ENCODE results near the gene IL32. TPM values are rescaled to one million over a fixed set of nuclear protein-coding genes. Genes with fewer than 3 reads are reported as not detected.
A peak's percentile ranks its signal among the peaks of the same experiment; 100 is the strongest.

IL32 gene, protein sequence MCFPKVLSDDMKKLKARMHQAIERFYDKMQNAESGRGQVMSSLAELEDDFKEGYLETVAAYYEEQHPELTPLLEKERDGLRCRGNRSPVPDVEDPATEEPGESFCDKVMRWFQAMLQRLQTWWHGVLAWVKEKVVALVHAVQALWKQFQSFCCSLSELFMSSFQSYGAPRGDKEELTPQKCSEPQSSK
- total RNA-seq, result 1,000 to 10,000 TPM; 2,504 to 2,532 TPM

DNA sequence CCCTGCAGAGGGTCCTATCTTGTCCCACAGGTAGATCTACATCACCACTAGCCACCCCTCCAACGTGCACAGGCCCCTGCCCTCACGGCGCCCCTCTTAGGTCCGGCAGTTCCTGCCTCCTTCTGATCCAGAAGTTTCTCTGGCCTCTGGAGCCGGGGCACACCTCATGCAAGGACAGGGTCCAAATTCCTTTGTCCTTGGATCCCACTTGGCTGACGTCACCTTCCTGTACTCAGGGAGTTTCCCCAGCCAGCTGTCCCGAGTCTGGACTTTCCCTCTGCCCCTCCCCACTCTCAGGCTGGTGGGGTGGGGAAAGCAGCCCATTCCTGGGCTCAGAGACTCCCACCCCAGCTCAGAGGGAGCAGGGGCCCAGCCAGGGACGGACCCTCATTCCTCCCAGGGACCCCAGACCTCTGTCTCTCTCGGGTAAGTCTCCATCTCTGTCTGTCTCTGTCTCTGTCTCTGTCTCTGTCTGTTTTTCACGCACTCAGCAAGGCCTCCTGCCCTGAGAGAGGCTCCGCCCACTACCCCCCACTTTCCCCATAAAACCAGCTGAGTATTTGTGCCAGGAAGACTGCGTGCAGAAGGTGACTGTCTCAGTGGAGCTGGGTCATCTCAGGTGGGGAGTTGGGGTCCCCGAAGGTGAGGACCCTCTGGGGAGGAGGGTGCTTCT is at the start of gene IL32:
Gene IL32 (plus strand): TSS at position 572 of the 673 bp plus-strand sequence. CDS start 172 bp downstream, outside the sequence.
- intact Hi-C loops (cut with micrococcal nuclease), result loop anchor here (1.0 kb wide), 1 partner anchor 10 kb away; no protein-coding TSS in a partner anchor
- Mint-ChIP-seq H3K4me1 (ENCODE audit: low read depth) (peaks cover 67% of the 10 kb centered on the region), H3K9me3 (no peaks in the 10 kb centered on the region), H3K36me3 (peaks cover 46% of the 10 kb centered on the region), H3K27ac (peak within 1 kb of the TSS; percentile 100), H3K27me3 (peaks cover 4% of the 10 kb centered on the region), H3K4me3 (peak within 1 kb of the TSS; percentile 99)
- POLR2A ChIA-PET, result interaction anchor here (0.5 to 6.1 kb wide), 10 partner anchors 11 to 378 kb away, joined by 3 to 89 read pairs (median 4); partner anchors contain the start of genes NAA60, ZNF213, ZNF597 and ZSCAN10
- CTCF ChIA-PET, result interaction anchor here (0.5 to 12.3 kb wide), 10 partner anchors 10 to 109 kb away, joined by 3 to 270 read pairs (median 4); no protein-coding TSS in a partner anchor
- peak; percentile 87 for DNase-seq

DNA sequence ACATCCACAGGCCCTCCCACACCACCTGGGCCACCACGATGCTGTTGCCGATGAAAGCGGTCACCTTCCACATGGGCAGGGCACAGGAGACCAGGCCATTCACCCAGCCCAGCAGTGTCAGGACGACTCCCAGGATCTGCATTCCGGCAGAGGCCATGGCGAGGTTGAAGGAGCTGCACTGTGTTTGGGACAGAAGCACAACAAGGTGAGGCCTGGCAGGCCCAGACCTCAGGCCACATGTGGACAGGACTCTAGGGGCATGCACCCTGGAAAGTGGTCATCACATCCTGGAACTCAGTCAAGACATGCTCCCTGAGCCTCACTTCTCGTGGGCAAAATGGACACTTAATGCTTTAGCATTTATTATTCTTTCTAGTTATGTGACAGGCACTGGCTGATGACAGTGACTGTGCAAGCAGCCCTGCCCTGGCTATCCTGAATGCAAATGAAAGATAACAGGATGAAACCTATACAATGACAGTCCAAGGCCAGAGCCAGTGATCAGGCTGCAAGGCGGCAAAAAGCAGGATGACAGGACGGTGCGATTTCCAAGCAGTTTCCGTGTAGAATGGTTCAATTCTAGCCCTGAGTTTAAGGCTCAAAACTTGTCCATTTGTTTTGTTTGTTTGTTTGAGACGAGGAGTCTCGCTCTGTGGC is 49.4 kb upstream of the IL32 start:
- H3K4me1 Mint-ChIP-seq (ENCODE audit: low read depth), result peaks cover 19% of the 10 kb centered on the region
- DNase-seq, result no peak
- peaks cover 8% of the 10 kb centered on the region for H3K27me3 Mint-ChIP-seq
- ChIA-PET POLR2A (no interaction called here), CTCF (no interaction called here)
- no peak overlapping the region for H3K27ac Mint-ChIP-seq
- H3K9me3 Mint-ChIP-seq, result no peaks in the 10 kb centered on the region
- no peak overlapping the region for H3K4me3 Mint-ChIP-seq
- H3K36me3 Mint-ChIP-seq, result no peaks in the 10 kb centered on the region
- intact Hi-C loops (cut with micrococcal nuclease), result no loop called here

DNA sequence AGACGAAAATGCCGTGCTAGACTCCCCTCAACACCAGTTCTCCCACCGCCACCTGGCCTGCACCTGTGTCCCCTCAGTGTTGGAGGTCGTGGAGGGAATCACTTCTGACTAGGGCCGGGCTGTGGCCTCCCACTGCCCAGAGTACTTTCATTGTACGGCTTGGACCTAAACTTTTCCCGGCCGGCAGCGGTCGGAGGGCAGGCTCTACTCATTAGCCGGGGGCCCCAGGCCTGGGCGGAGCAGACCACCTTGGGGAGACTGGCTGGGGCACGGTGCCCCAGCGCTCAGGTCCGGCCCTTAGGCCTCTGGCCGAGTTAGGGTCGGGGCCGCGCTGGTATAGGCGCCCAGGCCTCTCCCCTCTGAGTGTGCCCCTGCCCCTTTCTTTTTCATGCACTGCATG is 48.1 kb upstream of the IL32 start:
- intact Hi-C loops (cut with micrococcal nuclease), result no loop called here

DNA sequence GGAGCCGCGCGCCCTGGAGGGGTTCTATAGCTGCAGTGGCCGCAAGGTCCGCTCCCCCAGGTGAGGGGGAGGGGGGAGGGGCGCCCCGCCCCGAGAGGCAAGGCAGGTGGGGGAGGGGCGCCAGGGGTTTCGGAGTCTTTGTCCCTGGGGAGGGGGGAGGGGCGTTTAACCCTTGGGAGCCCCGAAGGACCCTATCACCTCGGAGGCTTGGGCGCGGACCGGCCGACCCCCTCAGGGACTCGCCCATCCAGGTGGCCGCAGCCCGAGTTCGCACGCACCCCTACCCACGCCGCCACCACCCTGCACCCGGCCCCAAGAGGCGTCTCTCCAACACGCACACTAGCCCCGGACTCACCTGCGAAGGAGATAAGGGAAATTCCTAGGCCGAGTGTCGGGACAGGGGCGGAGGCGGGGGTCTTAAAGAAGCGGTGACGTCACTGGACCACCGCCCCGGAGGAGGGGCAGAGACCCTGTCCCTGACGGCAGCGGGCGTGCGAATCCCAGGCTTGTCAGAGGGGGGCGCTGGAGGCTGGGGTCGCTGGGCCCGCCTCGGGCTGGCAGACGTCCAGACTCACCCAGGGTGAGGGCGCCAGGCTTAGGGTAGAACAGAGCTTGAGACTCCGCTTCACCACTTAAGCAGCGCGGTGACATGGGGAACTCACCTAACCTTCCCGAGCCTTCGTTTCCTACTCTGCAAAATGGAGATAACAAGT is 47.5 kb upstream of the IL32 start, which contains the start of gene CLDN6:
Gene CLDN6 (minus strand): TSS at position 390 of the 713 bp plus-strand sequence. CDS start 2,162 bp downstream, outside the sequence.
- POLR2A ChIA-PET, result no interaction called here
- no peak within 1 kb of the TSS for H3K4me3 Mint-ChIP-seq

More for the DNA sequence above, 48.1 kb upstream of the IL32 start:
- no peak overlapping the region for H3K27ac Mint-ChIP-seq
- no peak overlapping the region for H3K4me3 Mint-ChIP-seq
- no peaks in the 10 kb centered on the region for H3K9me3 Mint-ChIP-seq
- CTCF ChIA-PET, result no interaction called here
- peaks cover 5% of the 10 kb centered on the region for H3K27me3 Mint-ChIP-seq
- no peaks in the 10 kb centered on the region for H3K36me3 Mint-ChIP-seq
- H3K4me1 Mint-ChIP-seq (ENCODE audit: low read depth), result peaks cover 31% of the 10 kb centered on the region
- POLR2A ChIA-PET, result no interaction called here
- no peak for DNase-seq

DNA sequence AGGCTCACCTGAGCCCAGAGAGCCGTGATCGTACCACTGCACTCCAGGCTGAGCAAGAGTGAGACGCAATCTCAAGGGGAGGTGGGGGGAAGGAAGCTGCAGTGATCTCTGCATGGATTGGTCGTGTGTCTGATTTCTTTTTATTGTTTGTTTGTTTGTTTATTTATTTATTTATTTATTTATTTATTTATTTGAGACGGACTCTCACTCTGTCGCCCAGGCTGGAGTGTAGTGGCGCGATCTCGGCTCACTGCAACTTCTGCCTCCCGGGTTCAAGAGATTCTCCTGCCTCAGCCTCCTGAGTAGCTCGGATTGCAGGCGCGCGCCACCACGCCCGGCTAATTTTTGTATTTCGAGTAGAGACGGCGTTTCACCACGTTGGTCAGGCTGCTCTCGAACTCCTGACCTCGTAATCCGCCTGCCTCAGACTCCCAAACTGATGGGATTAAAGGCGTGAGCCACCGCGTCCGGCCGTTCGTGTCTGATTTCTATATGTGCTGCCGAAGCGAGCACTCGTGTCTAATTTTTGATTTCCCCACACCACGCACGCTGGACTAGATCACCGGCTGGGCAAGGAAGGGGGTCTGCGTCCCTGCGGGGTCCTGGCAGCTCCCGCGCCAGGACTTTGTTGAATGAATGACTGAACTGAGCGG is 45.7 kb upstream of the IL32 start:
- intact Hi-C loops (cut with micrococcal nuclease), result loop anchor here (1.0 to 5.0 kb wide), 4 partner anchors 15 to 243 kb away; partner anchors contain the start of gene FLYWCH1
- DNase-seq, result no peak
- CTCF ChIA-PET, result interaction anchor here (1.4 to 17.0 kb wide), 4 partner anchors 10 to 115 kb away, joined by 3 to 412 read pairs (median 45); partner anchors contain the start of genes CLDN9 and ZNF213
- Mint-ChIP-seq H3K27ac (peak overlapping the region; percentile 56), H3K36me3 (peaks cover 2% of the 10 kb centered on the region), H3K4me3 (peak overlapping the region; percentile 91), H3K4me1 (ENCODE audit: low read depth) (peaks cover 47% of the 10 kb centered on the region), H3K9me3 (no peaks in the 10 kb centered on the region), H3K27me3 (peaks cover 2% of the 10 kb centered on the region)
- POLR2A ChIA-PET, result interaction anchor here (0.6 to 1.9 kb wide), 3 partner anchors 9 to 108 kb away, joined by 3 to 11 read pairs (median 3); partner anchors contain the start of gene FLYWCH1

More for the DNA sequence above, 47.5 kb upstream of the IL32 start, which contains the start of gene CLDN6:
- Mint-ChIP-seq H3K27me3 (peaks cover 2% of the 10 kb centered on the region), H3K9me3 (no peaks in the 10 kb centered on the region), H3K27ac (no peak within 1 kb of the TSS), H3K4me1 (ENCODE audit: low read depth) (peaks cover 37% of the 10 kb centered on the region), H3K36me3 (no peaks in the 10 kb centered on the region)
- DNase-seq, result peak; percentile 63
- intact Hi-C loops (cut with micrococcal nuclease), result no loop called here
- CTCF ChIA-PET, result interaction anchor here (6.2 to 17.0 kb wide), 2 partner anchors 12 kb away, joined by 86 to 412 read pairs; partner anchors contain the start of gene CLDN9

DNA sequence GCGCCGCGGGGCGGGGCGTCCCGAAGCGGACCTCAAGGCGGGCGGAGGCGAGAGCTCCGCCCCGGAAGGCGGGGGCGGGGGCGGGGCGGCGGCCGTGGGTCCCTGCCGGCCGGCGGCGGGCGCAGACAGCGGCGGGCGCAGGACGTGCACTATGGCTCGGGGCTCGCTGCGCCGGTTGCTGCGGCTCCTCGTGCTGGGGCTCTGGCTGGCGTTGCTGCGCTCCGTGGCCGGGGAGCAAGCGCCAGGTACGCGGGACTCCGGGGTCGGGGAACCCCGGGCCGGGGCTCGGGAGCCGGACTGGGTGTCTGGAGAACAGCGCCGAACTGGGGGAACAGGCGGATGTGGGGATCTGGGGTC is 45.2 kb upstream of the IL32 start, which contains the start of gene TNFRSF12A:
Gene TNFRSF12A (plus strand): TSS at position 122 of the 357 bp plus-strand sequence. CDS start 30 bp downstream, at position 152.
- CTCF ChIA-PET, result interaction anchor here (1.4 to 17.0 kb wide), 5 partner anchors 10 to 115 kb away, joined by 3 to 412 read pairs (median 5); partner anchors contain the start of genes CLDN9 and ZNF213
- Mint-ChIP-seq H3K27me3 (peaks cover 2% of the 10 kb centered on the region), H3K27ac (peak within 1 kb of the TSS; percentile 96), H3K4me3 (peak within 1 kb of the TSS; percentile 91), H3K9me3 (no peaks in the 10 kb centered on the region), H3K4me1 (ENCODE audit: low read depth) (peaks cover 47% of the 10 kb centered on the region), H3K36me3 (peaks cover 2% of the 10 kb centered on the region)
- intact Hi-C loops (cut with micrococcal nuclease), result loop anchor here (1.0 to 5.0 kb wide), 4 partner anchors 16 to 242 kb away; partner anchors contain the start of gene FLYWCH1
- POLR2A ChIA-PET, result interaction anchor here (0.6 to 1.9 kb wide), 3 partner anchors 9 to 129 kb away, joined by 3 to 11 read pairs (median 4); partner anchors contain the start of gene FLYWCH1
- peak; percentile 82 for DNase-seq

DNA sequence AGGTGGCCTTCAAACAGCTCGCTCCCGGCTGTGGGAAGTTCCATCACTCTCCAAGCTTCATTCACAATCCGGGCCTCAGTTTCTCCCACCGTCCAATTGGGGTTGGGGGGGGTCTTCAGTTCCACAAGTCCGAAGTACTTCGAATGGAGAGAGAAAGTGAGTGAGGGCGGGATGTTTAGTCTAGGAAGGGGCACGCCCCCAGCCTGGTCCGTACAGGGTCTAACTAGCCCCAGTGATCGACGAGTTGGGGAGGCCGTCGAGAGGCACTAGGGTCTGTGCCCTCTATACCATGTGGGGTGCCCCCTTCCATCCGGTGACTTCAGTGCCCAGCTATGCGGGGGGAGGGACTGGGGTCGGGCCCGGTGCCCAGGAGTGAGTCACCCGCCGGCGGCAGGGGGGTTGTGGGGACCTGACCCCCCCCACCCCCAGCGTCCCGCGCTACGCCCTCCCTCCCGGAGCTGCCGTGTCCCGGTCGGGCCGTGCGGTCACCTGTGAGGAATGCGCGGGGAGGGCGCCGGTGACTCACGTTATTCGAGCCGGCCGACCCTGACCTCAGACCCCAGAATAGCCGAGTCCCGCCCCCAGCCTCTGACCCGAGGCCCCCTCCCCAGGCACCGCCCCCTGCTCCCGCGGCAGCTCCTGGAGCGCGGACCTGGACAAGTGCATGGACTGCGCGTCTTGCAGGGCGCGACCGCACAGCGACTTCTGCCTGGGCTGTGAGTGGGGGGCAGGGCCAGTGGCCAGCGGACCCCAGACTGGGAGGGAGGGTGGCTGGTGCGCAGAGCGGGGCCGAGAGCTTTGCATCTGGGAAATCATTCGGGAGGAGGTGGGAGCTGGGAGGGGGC is 44.6 kb upstream of the IL32 start:
- DNase-seq, result peak; percentile 77
- CTCF ChIA-PET, result interaction anchor here (1.4 to 17.0 kb wide), 6 partner anchors 9 to 114 kb away, joined by 3 to 412 read pairs (median 6); partner anchors contain the start of genes CLDN9 and ZNF213
- peak overlapping the region; percentile 91 for H3K4me3 Mint-ChIP-seq
- H3K4me1 Mint-ChIP-seq (ENCODE audit: low read depth), result peaks cover 47% of the 10 kb centered on the region
- POLR2A ChIA-PET, result interaction anchor here (0.6 to 1.9 kb wide), 7 partner anchors 8 to 128 kb away, joined by 3 to 11 read pairs (median 4); partner anchors contain the start of genes FLYWCH1 and ZNF213
- peaks cover 2% of the 10 kb centered on the region for H3K27me3 Mint-ChIP-seq
- peak overlapping the region; percentile 96 for H3K27ac Mint-ChIP-seq
- intact Hi-C loops (cut with micrococcal nuclease), result loop anchor here (1.0 to 5.0 kb wide), 4 partner anchors 17 to 241 kb away; partner anchors contain the start of gene FLYWCH1
- peaks cover 2% of the 10 kb centered on the region for H3K36me3 Mint-ChIP-seq
- no peaks in the 10 kb centered on the region for H3K9me3 Mint-ChIP-seq

DNA sequence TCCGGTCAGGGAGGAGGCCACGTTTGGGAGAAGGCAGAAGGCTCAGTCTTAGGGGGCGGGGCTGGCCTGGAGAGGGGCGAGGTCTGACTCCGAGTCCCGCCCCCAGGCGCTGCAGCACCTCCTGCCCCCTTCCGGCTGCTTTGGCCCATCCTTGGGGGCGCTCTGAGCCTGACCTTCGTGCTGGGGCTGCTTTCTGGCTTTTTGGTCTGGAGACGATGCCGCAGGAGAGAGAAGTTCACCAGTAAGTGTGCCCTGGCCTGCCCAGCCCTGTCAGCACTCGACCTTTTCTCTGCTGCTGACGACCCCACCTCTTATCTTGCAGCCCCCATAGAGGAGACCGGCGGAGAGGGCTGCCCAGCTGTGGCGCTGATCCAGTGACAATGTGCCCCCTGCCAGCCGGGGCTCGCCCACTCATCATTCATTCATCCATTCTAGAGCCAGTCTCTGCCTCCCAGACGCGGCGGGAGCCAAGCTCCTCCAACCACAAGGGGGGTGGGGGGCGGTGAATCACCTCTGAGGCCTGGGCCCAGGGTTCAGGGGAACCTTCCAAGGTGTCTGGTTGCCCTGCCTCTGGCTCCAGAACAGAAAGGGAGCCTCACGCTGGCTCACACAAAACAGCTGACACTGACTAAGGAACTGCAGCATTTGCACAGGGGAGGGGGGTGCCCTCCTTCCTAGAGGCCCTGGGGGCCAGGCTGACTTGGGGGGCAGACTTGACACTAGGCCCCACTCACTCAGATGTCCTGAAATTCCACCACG is 43.8 kb upstream of the IL32 start:
- peak overlapping the region; percentile 96 for H3K27ac Mint-ChIP-seq
- peak; percentile 92 for DNase-seq
- peak overlapping the region; percentile 91 for H3K4me3 Mint-ChIP-seq
- CTCF ChIA-PET, result interaction anchor here (1.7 to 17.0 kb wide), 4 partner anchors 8 to 108 kb away, joined by 5 to 412 read pairs (median 46); partner anchors contain the start of gene CLDN9
- H3K4me1 Mint-ChIP-seq (ENCODE audit: low read depth), result peaks cover 47% of the 10 kb centered on the region
- no peaks in the 10 kb centered on the region for H3K9me3 Mint-ChIP-seq
- intact Hi-C loops (cut with micrococcal nuclease), result loop anchor here (2.0 to 5.0 kb wide), 4 partner anchors 51 to 241 kb away; partner anchors contain the start of gene FLYWCH1
- POLR2A ChIA-PET, result interaction anchor here (0.9 to 1.9 kb wide), 7 partner anchors 7 to 113 kb away, joined by 3 to 11 read pairs (median 4); partner anchors contain the start of gene ZNF213
- H3K36me3 Mint-ChIP-seq, result peaks cover 5% of the 10 kb centered on the region
- no peaks in the 10 kb centered on the region for H3K27me3 Mint-ChIP-seq

DNA sequence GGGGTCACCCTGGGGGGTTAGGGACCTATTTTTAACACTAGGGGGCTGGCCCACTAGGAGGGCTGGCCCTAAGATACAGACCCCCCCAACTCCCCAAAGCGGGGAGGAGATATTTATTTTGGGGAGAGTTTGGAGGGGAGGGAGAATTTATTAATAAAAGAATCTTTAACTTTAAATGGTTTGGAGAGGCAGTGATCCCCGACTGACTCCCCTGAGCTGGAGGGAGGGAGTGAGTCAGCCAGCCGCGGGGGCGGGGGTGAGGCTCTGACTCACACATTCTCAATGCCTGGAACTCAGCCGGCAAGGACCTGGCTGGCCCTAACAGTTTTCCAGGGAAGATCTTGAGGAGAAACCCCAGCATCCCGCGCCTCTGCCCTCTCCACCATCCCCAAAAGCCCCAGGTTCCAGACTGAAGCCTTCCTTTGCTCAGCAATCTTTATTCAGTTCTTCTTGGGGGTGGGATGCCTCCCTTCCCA is 43.2 kb upstream of the IL32 start:
- Mint-ChIP-seq H3K9me3 (no peaks in the 10 kb centered on the region), H3K4me1 (ENCODE audit: low read depth) (peaks cover 47% of the 10 kb centered on the region), H3K36me3 (peaks cover 10% of the 10 kb centered on the region), H3K4me3 (peak overlapping the region; percentile 91), H3K27me3 (no peaks in the 10 kb centered on the region), H3K27ac (peak overlapping the region; percentile 96)
- ChIA-PET CTCF (interaction anchor here (0.7 to 17.0 kb wide), 6 partner anchors 8 to 167 kb away, joined by 3 to 412 read pairs (median 6); partner anchors contain the start of gene CLDN9), POLR2A (interaction anchor here (0.9 to 1.7 kb wide), 6 partner anchors 9 to 112 kb away, joined by 3 to 7 read pairs (median 4); partner anchors contain the start of gene ZNF213)
- DNase-seq, result peak; percentile 96
- intact Hi-C loops (cut with micrococcal nuclease), result loop anchor here (2.0 to 5.0 kb wide), 3 partner anchors 79 to 240 kb away; partner anchors contain the start of gene FLYWCH1
